ENCODE results near the gene SPECC1L.

DNA sequence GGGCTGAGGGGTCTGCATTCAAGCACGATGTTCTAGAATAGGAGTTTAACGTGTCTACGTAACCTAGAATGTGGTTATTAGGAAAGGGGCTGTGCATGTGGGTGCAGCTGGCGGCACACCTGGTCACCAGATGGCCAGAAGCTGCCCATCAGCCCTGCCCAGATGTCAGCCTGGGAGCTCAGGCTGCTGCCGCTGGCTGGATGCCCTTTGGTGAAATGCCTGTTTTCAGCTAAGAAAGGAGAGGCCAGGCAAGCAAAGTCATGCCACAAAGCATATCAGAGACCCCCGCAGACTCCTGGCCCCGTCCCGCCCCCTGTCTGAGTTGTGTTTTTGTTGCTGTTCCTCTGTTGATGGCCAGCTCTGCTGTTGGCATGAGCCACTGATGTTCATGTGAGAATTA is 145.5 kb downstream of the SPECC1L start:
- TF ChIP-seq RAD21 (IDR thresholded peaks at IDR 0.05; ENCODE audit: low read depth) (no peak), CEBPB (IDR thresholded peaks at IDR 0.05) (no peak)
- TF ChIP-seq, protein P1, sequence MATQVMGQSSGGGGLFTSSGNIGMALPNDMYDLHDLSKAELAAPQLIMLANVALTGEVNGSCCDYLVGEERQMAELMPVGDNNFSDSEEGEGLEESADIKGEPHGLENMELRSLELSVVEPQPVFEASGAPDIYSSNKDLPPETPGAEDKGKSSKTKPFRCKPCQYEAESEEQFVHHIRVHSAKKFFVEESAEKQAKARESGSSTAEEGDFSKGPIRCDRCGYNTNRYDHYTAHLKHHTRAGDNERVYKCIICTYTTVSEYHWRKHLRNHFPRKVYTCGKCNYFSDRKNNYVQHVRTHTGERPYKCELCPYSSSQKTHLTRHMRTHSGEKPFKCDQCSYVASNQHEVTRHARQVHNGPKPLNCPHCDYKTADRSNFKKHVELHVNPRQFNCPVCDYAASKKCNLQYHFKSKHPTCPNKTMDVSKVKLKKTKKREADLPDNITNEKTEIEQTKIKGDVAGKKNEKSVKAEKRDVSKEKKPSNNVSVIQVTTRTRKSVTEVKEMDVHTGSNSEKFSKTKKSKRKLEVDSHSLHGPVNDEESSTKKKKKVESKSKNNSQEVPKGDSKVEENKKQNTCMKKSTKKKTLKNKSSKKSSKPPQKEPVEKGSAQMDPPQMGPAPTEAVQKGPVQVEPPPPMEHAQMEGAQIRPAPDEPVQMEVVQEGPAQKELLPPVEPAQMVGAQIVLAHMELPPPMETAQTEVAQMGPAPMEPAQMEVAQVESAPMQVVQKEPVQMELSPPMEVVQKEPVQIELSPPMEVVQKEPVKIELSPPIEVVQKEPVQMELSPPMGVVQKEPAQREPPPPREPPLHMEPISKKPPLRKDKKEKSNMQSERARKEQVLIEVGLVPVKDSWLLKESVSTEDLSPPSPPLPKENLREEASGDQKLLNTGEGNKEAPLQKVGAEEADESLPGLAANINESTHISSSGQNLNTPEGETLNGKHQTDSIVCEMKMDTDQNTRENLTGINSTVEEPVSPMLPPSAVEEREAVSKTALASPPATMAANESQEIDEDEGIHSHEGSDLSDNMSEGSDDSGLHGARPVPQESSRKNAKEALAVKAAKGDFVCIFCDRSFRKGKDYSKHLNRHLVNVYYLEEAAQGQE (IDR thresholded peaks at IDR 0.05; ENCODE audit: low read depth), result no peak
